H1 (cell line): ENCODE results near the gene DOCK1. TPM values are rescaled to one million over a fixed set of nuclear protein-coding genes. Genes with fewer than 3 reads are reported as not detected.

Experiments
- CTCF ChIA-PET: fragments of 300-600 bp; sonication (Branson Sonifier 250); formaldehyde crosslinking; loops from one replicate; lab custom pipeline; 2021; ENCODE audit not compliant: partially characterized antibody; lab: Charles Lee
- POLR2A ChIA-PET: fragments of 300-600 bp; sonication (Branson Sonifier 250); formaldehyde crosslinking; loops from one replicate; lab custom pipeline; 2021; ENCODE audit warnings: inconsistent platforms; ENCODE audit not compliant: partially characterized antibody; lab: Charles Lee
- DNase-seq, 2 experiments: peaks; one replicate each; pipeline versions ENCODE4 v3.0.0 to v3.0.0-alpha.2; 2010 to 2022; ENCODE audit warnings: low spot score in 2 of 2, low read depth in 1 of 2, mixed read lengths in 1 of 2
- FAIRE-seq: peaks from 2 replicates; lab custom pipeline; 2011; peaks lifted over from hg19 to GRCh38; lab: Jason Lieb, UNC
- H2AFZ ChIP-seq: 2 replicates; pipeline ENCODE4 v1.8.1; 2012; ENCODE audit warnings: low read length, inconsistent platforms
- H2AK5ac ChIP-seq: 2 replicates; pipeline ENCODE4 v1.6.1; 2013; ENCODE audit warnings: low read depth, low read length
- H2BK120ac ChIP-seq: replicated peaks from 2 replicates; pipeline ENCODE3; 2013; ENCODE audit warnings: low read depth, low read length, inconsistent platforms
- H2BK12ac ChIP-seq: 2 replicates; pipeline ENCODE4 v1.6.1; 2013; ENCODE audit warnings: low read depth, low read length
- H2BK15ac ChIP-seq: 2 replicates; pipeline ENCODE4 v1.6.1; 2013; ENCODE audit warnings: low read length
- H2BK20ac ChIP-seq: 2 replicates; pipeline ENCODE4 v1.6.1; 2013; ENCODE audit warnings: low read length
- H2BK5ac ChIP-seq: 2 replicates; pipeline ENCODE4 v1.6.1; 2013; ENCODE audit warnings: low read depth, low read length
- H3K14ac ChIP-seq: 2 replicates; pipeline ENCODE4 v1.6.1; 2013; ENCODE audit warnings: inconsistent platforms; ENCODE audit not compliant: insufficient read length
- H3K18ac ChIP-seq: 2 replicates; pipeline ENCODE4 v1.6.1; 2013; ENCODE audit warnings: low read length; ENCODE audit errors: extremely low read depth
- H3K23ac ChIP-seq: 2 replicates; pipeline ENCODE4 v1.6.1; 2013; ENCODE audit warnings: inconsistent platforms; ENCODE audit not compliant: insufficient read length
- H3K23me2 ChIP-seq: 2 replicates; pipeline ENCODE4 v1.6.1; 2013; ENCODE audit warnings: low read depth, low read length
- H3K27ac ChIP-seq: 2 replicates; pipeline ENCODE4 v1.6.1; 2011; ENCODE audit warnings: low read depth, low read length, inconsistent platforms
- H3K27me3 ChIP-seq, 4 experiments: replicated peaks in 1 of 4; 1 replicate in 1 of 4; 2 replicates in 3 of 4; pipeline versions ENCODE4 v1.6.1 to v1.8.1; 2011 to 2013; ENCODE audit warnings: low read length in 3 of 4, mild to moderate bottlenecking in 3 of 4, inconsistent platforms in 2 of 4, mixed read lengths in 2 of 4, moderate library complexity in 1 of 4; ENCODE audit not compliant: control insufficient read depth in 3 of 4, insufficient read depth in 3 of 4; ENCODE audit errors: extremely low read depth in 1 of 4
- H3K36me3 ChIP-seq, 4 experiments: 2 replicates each; pipeline versions ENCODE4 v1.6.1 to v1.8.1; 2011 to 2013; ENCODE audit warnings: mild to moderate bottlenecking in 4 of 4, low read length in 3 of 4, moderate library complexity in 2 of 4, control low read depth in 1 of 4, inconsistent platforms in 1 of 4; ENCODE audit not compliant: insufficient read depth in 4 of 4, control insufficient read depth in 2 of 4
- H3K4ac ChIP-seq: replicated peaks from 2 replicates; pipeline ENCODE3; 2013; ENCODE audit warnings: low read length, low read depth, mixed read lengths, inconsistent platforms; ENCODE audit not compliant: insufficient read length
- H3K4me1 ChIP-seq, 4 experiments: replicated peaks in 1 of 4; 1 replicate in 1 of 4; 2 replicates in 3 of 4; pipeline versions ENCODE4 v1.6.1 to v1.8.1; 2011 to 2013; ENCODE audit warnings: low read length in 3 of 4, inconsistent platforms in 2 of 4, mixed read lengths in 1 of 4; ENCODE audit not compliant: insufficient read depth in 4 of 4, control insufficient read depth in 3 of 4
- H3K4me2 ChIP-seq, 2 experiments: 2 replicates each; pipeline versions ENCODE4 v1.6.1 to v1.8.1; 2011 to 2013; ENCODE audit warnings: low read depth in 2 of 2, low read length in 2 of 2, control low read depth in 1 of 2, inconsistent platforms in 1 of 2, mild to moderate bottlenecking in 1 of 2; ENCODE audit not compliant: insufficient read depth in 1 of 2
- H3K4me3 ChIP-seq, 4 experiments: fragments of 200-600, 300-600 bp in 1 of 4; sonication (generic), shearing (Covaris generic), sonication (Bioruptor Twin) in 1 of 4; 2 replicates each; pipeline versions ENCODE4 v1.5.1 to v1.8.1; 2011 to 2016; ENCODE audit warnings: low read length in 4 of 4, low read depth in 3 of 4, control low read depth in 2 of 4, inconsistent platforms in 2 of 4, mild to moderate bottlenecking in 2 of 4, mixed read lengths in 1 of 4, moderate library complexity in 1 of 4; ENCODE audit not compliant: insufficient read depth in 2 of 4; ENCODE audit errors: extremely low read depth in 1 of 4
- H3K56ac ChIP-seq: replicated peaks from 2 replicates; pipeline ENCODE3; 2013; ENCODE audit warnings: low read depth, mild to moderate bottlenecking, mixed read lengths, low read length, inconsistent platforms; ENCODE audit not compliant: insufficient read length
- H3K79me1 ChIP-seq: 2 replicates; pipeline ENCODE4 v1.6.1; 2013; ENCODE audit warnings: low read depth, low read length, control low read depth
- H3K79me2 ChIP-seq, 2 experiments: 2 replicates each; pipeline versions ENCODE4 v1.6.1 to v1.8.1; 2012 to 2013; ENCODE audit warnings: low read length in 2 of 2, mild to moderate bottlenecking in 2 of 2, inconsistent platforms in 1 of 2; ENCODE audit not compliant: insufficient read depth in 2 of 2, control insufficient read depth in 1 of 2
- H3K9ac ChIP-seq, 4 experiments: replicated peaks in 1 of 4; 1 replicate in 1 of 4; 2 replicates in 3 of 4; pipeline versions ENCODE4 v1.6.1 to v1.8.1; 2011 to 2013; ENCODE audit warnings: low read depth in 3 of 4, low read length in 3 of 4, control low read depth in 2 of 4, mild to moderate bottlenecking in 2 of 4, moderate library complexity in 2 of 4, inconsistent platforms in 1 of 4; ENCODE audit errors: extremely low read depth in 1 of 4
- H3K9me3 ChIP-seq, 2 experiments: 2 replicates each; pipeline versions ENCODE4 v1.6.1 to v1.8.1; 2012 to 2013; ENCODE audit warnings: mild to moderate bottlenecking in 2 of 2, moderate library complexity in 2 of 2, control low read depth in 1 of 2, inconsistent platforms in 1 of 2, low read depth in 1 of 2, low read length in 1 of 2, mixed read lengths in 1 of 2; ENCODE audit not compliant: insufficient read depth in 2 of 2
- H4K20me1 ChIP-seq, 2 experiments: replicated peaks in 1 of 2; 2 replicates each; pipeline versions ENCODE3 to v1.8.1; 2011 to 2013; ENCODE audit warnings: inconsistent platforms in 2 of 2, low read length in 2 of 2, mild to moderate bottlenecking in 1 of 2; ENCODE audit not compliant: insufficient read depth in 2 of 2, control insufficient read depth in 1 of 2
- H4K5ac ChIP-seq: 2 replicates; pipeline ENCODE4 v1.6.1; 2013; ENCODE audit warnings: low read length, low read depth, mixed read lengths, inconsistent platforms; ENCODE audit not compliant: insufficient read length
- H4K8ac ChIP-seq: 2 replicates; pipeline ENCODE4 v1.8.0; 2013; ENCODE audit warnings: mild to moderate bottlenecking, moderate library complexity, low read length, inconsistent platforms; ENCODE audit not compliant: insufficient read depth; ENCODE audit errors: extremely low read depth
- H4K91ac ChIP-seq: replicated peaks from 2 replicates; pipeline ENCODE3; 2013; ENCODE audit warnings: low read length, mixed read lengths, inconsistent platforms; ENCODE audit not compliant: insufficient read length
- CBX5 ChIP-seq: fragments of 300-800, 300-1000 bp; sonication (generic); IDR thresholded peaks from 2 replicates; pipeline ENCODE4 v1.7.1; 2016; ENCODE audit warnings: antibody characterized with exemption, low read length, low read depth
- CHD2 ChIP-seq: IDR thresholded peaks from 2 replicates; pipeline ENCODE4 v1.6.1; 2012; ENCODE audit warnings: low read length, improper control_type of control experiment
- CREB1 ChIP-seq: IDR thresholded peaks from 2 replicates; pipeline ENCODE4 v1.6.1; 2012; ENCODE audit warnings: inconsistent platforms
- EZH2 ChIP-seq: fragments of 200-600 bp; sonication (generic); IDR thresholded peaks from 2 replicates; pipeline ENCODE4 v1.7.1; 2012; ENCODE audit warnings: low read depth, mild to moderate bottlenecking, moderate library complexity, low read length, inconsistent platforms; ENCODE audit not compliant: severe bottlenecking
- HDAC6 ChIP-seq: IDR thresholded peaks from one replicate; pipeline ENCODE4 v1.7.1; 2012; ENCODE audit warnings: low read depth, mild to moderate bottlenecking, inconsistent platforms, low read length, moderate library complexity
- MAFK ChIP-seq: IDR thresholded peaks from 2 replicates; pipeline ENCODE4 v1.6.1; 2012; ENCODE audit warnings: low read depth, mild to moderate bottlenecking, improper control_type of control experiment, low read length
- POLR2AphosphoS5 ChIP-seq: IDR thresholded peaks from 2 replicates; pipeline ENCODE4 v1.6.1; 2011; ENCODE audit warnings: low read depth, low read length
- RNF2 ChIP-seq: fragments of 200-900, 300-1000 bp; sonication (generic); IDR thresholded peaks from 2 replicates; pipeline ENCODE4 v1.7.1; 2016; ENCODE audit warnings: borderline replicate concordance, low read depth, mild to moderate bottlenecking, antibody characterized with exemption, low read length; ENCODE audit not compliant: poor library complexity, severe bottlenecking; ENCODE audit errors: missing control alignments
- WGBS, 2 experiments: shearing (Covaris generic) in 1 of 2; methylation state at CpG; one replicate each; pipeline versions ENCODE4 v1.1.6 to v1.1.7; 2013 to 2015; ENCODE audit warnings: low lambda C conversion rate in 2 of 2, mixed read lengths in 2 of 2, inconsistent platforms in 1 of 2, low coverage in 1 of 2, missing lambda C conversion rate in 1 of 2; ENCODE audit not compliant: insufficient replicate concordance in 2 of 2, insufficient coverage in 1 of 2, insufficient read length in 1 of 2; ENCODE audit errors: extremely low coverage in 1 of 2, missing lambda C conversion rate in 1 of 2; 5-methylcytosine and 5-hydroxymethylcytosine counted together
- polyA plus RNA-seq, 7 experiments: library from polyadenylated mRNA; depleted of rRNA in 3 of 7; stranded (reverse) in 5 of 7; unstranded in 2 of 7; fragments of >200 nt in 5 of 7; fragments of 200-250 nt in 2 of 7; gene quantifications; 1 replicate in 5 of 7; 2 replicates in 1 of 7; 4 replicates in 1 of 7; pipeline versions ENCODE4 v1.2.1 to v1.2.3, GENCODE V29; 2011 to 2013; ENCODE audit warnings: missing spikeins in 2 of 7, mixed read lengths in 2 of 7
- total RNA-seq: library from RNA; stranded (reverse); fragmentation: NEBNext Ultra II Directional; extraction: Animal tissue kit (Norgen Biotek cat#: 25700); gene quantifications from 2 replicates; pipeline ENCODE4 v1.2.1, GENCODE V29; 2021

The DOCK1 gene
- total and polyA plus RNA-seq, 2 of the 8 experiments (the other 6 are each of a cell fraction or from before 2014, with no cell fraction given): 11.6 to 53.0 TPM

DNA sequence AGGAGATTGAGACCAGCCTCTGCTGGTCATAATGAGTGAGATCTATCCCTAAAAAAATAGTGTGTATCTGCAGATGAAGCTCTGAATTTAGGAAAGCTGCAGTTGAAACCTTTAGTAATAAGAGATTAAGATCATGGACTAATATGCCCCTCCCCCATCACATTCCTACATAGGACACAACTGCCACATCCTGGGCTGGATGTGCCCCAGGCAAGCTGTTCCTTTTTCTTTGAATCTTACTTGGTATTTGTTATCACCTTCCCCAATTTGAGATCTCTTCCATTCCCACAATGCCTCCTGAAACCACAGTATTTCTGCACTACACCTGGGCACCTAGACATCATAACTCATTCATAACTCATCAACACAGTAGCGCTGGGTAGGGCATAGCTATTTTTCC lies 74.1 kb downstream of the DOCK1 start:
- no peak overlapping the region for H4K5ac ChIP-seq
- H3K36me3 ChIP-seq: peaks cover 0 to 6% (median 1%) of the 10 kb centered on the region in 4 experiments; a peak in 4 of 8 replicates
- H2AFZ ChIP-seq: no peak overlapping the region
- H3K27ac ChIP-seq: no peak overlapping the region
- CTCF ChIA-PET: interaction anchor here (1.3 to 1.5 kb wide), 2 partner anchors 8 to 66 kb away, joined by 3 to 5 read pairs; no protein-coding TSS in a partner anchor
- H2BK120ac ChIP-seq: no peak overlapping the region
- no peak overlapping the region for H3K4ac ChIP-seq
- no peak overlapping the region for H2BK5ac ChIP-seq
- no peak overlapping the region for H2BK20ac ChIP-seq
- H3K27me3 ChIP-seq: no peaks in the 10 kb centered on the region
- H2BK12ac ChIP-seq: no peak overlapping the region
- no peak overlapping the region for H3K56ac ChIP-seq
- H3K23ac ChIP-seq: no peak overlapping the region
- H3K79me1 ChIP-seq: no peaks in the 10 kb centered on the region
- peaks cover 2% of the 10 kb centered on the region in 2 experiments for H4K20me1 ChIP-seq
- TF ChIP-seq EZH2 (no peak), POLR2AphosphoS5 (no peak), RNF2 (no peak), CREB1 (no peak), CBX5 (no peak), CHD2 (no peak), MAFK (no peak), HDAC6 (no peak)
- DNase-seq: no peak
- no peak overlapping the region for H3K4me3 ChIP-seq
- no peak overlapping the region for H3K14ac ChIP-seq
- peaks cover 0 to 10% (median 2%) of the 10 kb centered on the region in 4 experiments; a peak in 2 of 7 replicates for H3K4me1 ChIP-seq
- no peaks in the 10 kb centered on the region for H3K23me2 ChIP-seq
- H3K79me2 ChIP-seq: no peaks in the 10 kb centered on the region
- POLR2A ChIA-PET: no interaction called here
- no peak overlapping the region for H4K8ac ChIP-seq
- no peak overlapping the region for H4K91ac ChIP-seq
- H3K9ac ChIP-seq: no peak overlapping the region
- H2BK15ac ChIP-seq: no peak overlapping the region
- H3K4me2 ChIP-seq: no peak overlapping the region
- WGBS, 2 experiments: 93% methylated on average over 1 of the region's 1 CpG; no CpG with 5 or more reads in 1 of the 2 experiments
- H3K18ac ChIP-seq: no peak overlapping the region
- no peak for FAIRE-seq
- H2AK5ac ChIP-seq: no peak overlapping the region
- H3K9me3 ChIP-seq: no peaks in the 10 kb centered on the region
